ENCODE data around the gene OSBPL2.

The OSBPL2 gene

GRCh38 chr20:62269871-62270270 is 31.6 kb downstream of the OSBPL2 start:
- peaks cover 64% of the 10 kb centered on the region for H3K36me3 ChIP-seq (ENCODE audit: insufficient read depth, low read length)

DNA sequence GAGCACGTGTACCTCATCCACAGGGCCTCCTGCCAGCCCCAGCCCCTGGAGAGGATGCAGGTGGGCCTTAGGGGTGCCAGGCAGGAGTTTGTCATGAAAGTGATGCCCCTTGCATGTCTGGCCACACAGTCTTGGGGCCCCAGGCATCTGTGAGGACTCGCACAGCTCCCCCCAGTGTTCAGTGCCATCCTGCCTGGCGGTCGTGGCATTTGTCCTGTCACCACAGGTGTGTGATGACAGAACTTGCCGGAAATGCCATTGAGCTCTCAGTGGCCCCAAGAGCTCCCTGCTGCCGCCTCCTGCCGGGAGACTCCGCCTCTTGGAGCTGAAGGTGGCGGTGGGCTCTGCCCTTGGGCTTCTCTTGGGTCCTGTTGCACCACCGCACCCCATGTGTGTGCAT is 33.9 kb downstream of the OSBPL2 start:
- no peaks in the 10 kb centered on the region for H3K9me3 ChIP-seq (ENCODE audit: insufficient read depth, low read length, severe bottlenecking)
- no peaks in the 10 kb centered on the region for H3K27me3 ChIP-seq (ENCODE audit: insufficient read depth, low read length, poor library complexity)
- H3K79me2 ChIP-seq (ENCODE audit: insufficient read depth, low read length): no peaks in the 10 kb centered on the region
- no peak overlapping the region for H3K9ac ChIP-seq (ENCODE audit: low read depth, low read length)
- ATAC-seq (ENCODE audit: insufficient read depth, low read depth) (no peak; the same call in 2 of the 3 replicates), DNase-seq (no peak)
- H3K4me2 ChIP-seq (ENCODE audit: insufficient read depth, low read length): no peak overlapping the region
- no peak overlapping the region for H3K4me3 ChIP-seq (ENCODE audit: low read depth in 1 of 2, low read length in 2 of 2)
- H4K20me1 ChIP-seq (ENCODE audit: insufficient read depth, low read length): peaks cover 22% of the 10 kb centered on the region
- H3K27ac ChIP-seq (ENCODE audit: low read length): no peak overlapping the region
- peaks cover 46% of the 10 kb centered on the region for H3K36me3 ChIP-seq (ENCODE audit: insufficient read depth, low read length)
- no peak for TF ChIP-seq EZH2 (IDR thresholded peaks at IDR 0.05; ENCODE audit: borderline replicate concordance, low read depth, low read length, severe bottlenecking)
- TF ChIP-seq, protein P1, sequence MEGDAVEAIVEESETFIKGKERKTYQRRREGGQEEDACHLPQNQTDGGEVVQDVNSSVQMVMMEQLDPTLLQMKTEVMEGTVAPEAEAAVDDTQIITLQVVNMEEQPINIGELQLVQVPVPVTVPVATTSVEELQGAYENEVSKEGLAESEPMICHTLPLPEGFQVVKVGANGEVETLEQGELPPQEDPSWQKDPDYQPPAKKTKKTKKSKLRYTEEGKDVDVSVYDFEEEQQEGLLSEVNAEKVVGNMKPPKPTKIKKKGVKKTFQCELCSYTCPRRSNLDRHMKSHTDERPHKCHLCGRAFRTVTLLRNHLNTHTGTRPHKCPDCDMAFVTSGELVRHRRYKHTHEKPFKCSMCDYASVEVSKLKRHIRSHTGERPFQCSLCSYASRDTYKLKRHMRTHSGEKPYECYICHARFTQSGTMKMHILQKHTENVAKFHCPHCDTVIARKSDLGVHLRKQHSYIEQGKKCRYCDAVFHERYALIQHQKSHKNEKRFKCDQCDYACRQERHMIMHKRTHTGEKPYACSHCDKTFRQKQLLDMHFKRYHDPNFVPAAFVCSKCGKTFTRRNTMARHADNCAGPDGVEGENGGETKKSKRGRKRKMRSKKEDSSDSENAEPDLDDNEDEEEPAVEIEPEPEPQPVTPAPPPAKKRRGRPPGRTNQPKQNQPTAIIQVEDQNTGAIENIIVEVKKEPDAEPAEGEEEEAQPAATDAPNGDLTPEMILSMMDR (IDR thresholded peaks at IDR 0.05; ENCODE audit: borderline replicate concordance, extremely low read depth, low read length, poor library complexity, severe bottlenecking): no peak
- no peak overlapping the region for H2AFZ ChIP-seq (ENCODE audit: low read depth, low read length)
- no peaks in the 10 kb centered on the region for H3K4me1 ChIP-seq (ENCODE audit: insufficient read depth, low read length)

More at GRCh38 chr20:62269871-62270270, 31.6 kb downstream of the OSBPL2 start:
- Histone ChIP-seq H3K9ac (ENCODE audit: low read depth, low read length) (no peak overlapping the region), H3K27ac (ENCODE audit: low read length) (no peak overlapping the region), H3K4me2 (ENCODE audit: insufficient read depth, low read length) (no peak overlapping the region), H4K20me1 (ENCODE audit: insufficient read depth, low read length) (peaks cover 22% of the 10 kb centered on the region), H3K9me3 (ENCODE audit: insufficient read depth, low read length, severe bottlenecking) (no peaks in the 10 kb centered on the region), H3K4me3 (ENCODE audit: low read depth in 1 of 2, low read length in 2 of 2) (no peak overlapping the region), H3K79me2 (ENCODE audit: insufficient read depth, low read length) (no peaks in the 10 kb centered on the region), H3K4me1 (ENCODE audit: insufficient read depth, low read length) (no peaks in the 10 kb centered on the region), H2AFZ (ENCODE audit: low read depth, low read length) (no peak overlapping the region), H3K27me3 (ENCODE audit: insufficient read depth, low read length, poor library complexity) (no peaks in the 10 kb centered on the region)
- TF ChIP-seq, protein P1 (IDR thresholded peaks at IDR 0.05; ENCODE audit: borderline replicate concordance, extremely low read depth, low read length, poor library complexity, severe bottlenecking): no peak
- TF ChIP-seq EZH2 (IDR thresholded peaks at IDR 0.05; ENCODE audit: borderline replicate concordance, low read depth, low read length, severe bottlenecking): no peak
- ATAC-seq (ENCODE audit: insufficient read depth, low read depth) (no peak), DNase-seq (no peak)

GRCh38 chr20:62273416-62273815 is 35.1 kb downstream of the OSBPL2 start:
- Histone ChIP-seq H3K9ac (ENCODE audit: low read depth, low read length) (no peak overlapping the region), H3K4me2 (ENCODE audit: insufficient read depth, low read length) (no peak overlapping the region), H3K9me3 (ENCODE audit: insufficient read depth, low read length, severe bottlenecking) (no peaks in the 10 kb centered on the region), H3K27me3 (ENCODE audit: insufficient read depth, low read length, poor library complexity) (no peaks in the 10 kb centered on the region), H3K36me3 (ENCODE audit: insufficient read depth, low read length) (peaks cover 49% of the 10 kb centered on the region), H3K4me3 (ENCODE audit: low read depth in 1 of 2, low read length in 2 of 2) (no peak overlapping the region), H2AFZ (ENCODE audit: low read depth, low read length) (no peak overlapping the region), H3K27ac (ENCODE audit: low read length) (no peak overlapping the region), H3K79me2 (ENCODE audit: insufficient read depth, low read length) (no peaks in the 10 kb centered on the region), H3K4me1 (ENCODE audit: insufficient read depth, low read length) (no peaks in the 10 kb centered on the region), H4K20me1 (ENCODE audit: insufficient read depth, low read length) (peaks cover 26% of the 10 kb centered on the region)
- no peak for TF ChIP-seq EZH2 (IDR thresholded peaks at IDR 0.05; ENCODE audit: borderline replicate concordance, low read depth, low read length, severe bottlenecking)
- TF ChIP-seq, protein P1 (IDR thresholded peaks at IDR 0.05; ENCODE audit: borderline replicate concordance, extremely low read depth, low read length, poor library complexity, severe bottlenecking): no peak
- DNase-seq (no peak), ATAC-seq (ENCODE audit: insufficient read depth, low read depth) (no peak)

All from DND-41 (cell line).